Nephron progenitor cell (in vitro differentiated cells): ENCODE measurements around the gene PCSK9.
"Not testable (repeated sequence)": the region's sequence is repeated elsewhere in the genome, so short reads cannot be mapped to it uniquely, and the experiment has no call there.

Experiments
- DNase-seq: peaks from one replicate; pipeline ENCODE4 v3.0.0; 2021
- H3K27ac Mint-ChIP-seq: 2 replicates; pipeline ENCODE4 v1.8.0; 2021; ENCODE audit warnings: mild to moderate bottlenecking, moderate library complexity, mixed read lengths
- H3K27me3 Mint-ChIP-seq: 2 replicates; pipeline ENCODE4 v1.8.0; 2021; ENCODE audit warnings: mild to moderate bottlenecking, low read depth, mixed read lengths; ENCODE audit not compliant: poor library complexity
- H3K36me3 Mint-ChIP-seq: 2 replicates; pipeline ENCODE4 v1.8.0; 2021; ENCODE audit warnings: low read depth, mixed read lengths
- H3K4me1 Mint-ChIP-seq: 2 replicates; pipeline ENCODE4 v1.8.0; 2021; ENCODE audit warnings: mixed read lengths
- H3K4me3 Mint-ChIP-seq: 2 replicates; pipeline ENCODE4 v1.8.0; 2021; ENCODE audit warnings: mild to moderate bottlenecking, moderate library complexity, mixed read lengths
- H3K9me3 Mint-ChIP-seq: 2 replicates; pipeline ENCODE4 v1.8.0; 2021; ENCODE audit warnings: mild to moderate bottlenecking, moderate library complexity, mixed read lengths
- TF ChIP-seq, protein P1 (sequence below): fragments of 200-600 bp; sonication (generic); IDR thresholded peaks from 2 replicates; pipeline ENCODE4 v1.5.0; 2021; ENCODE audit warnings: antibody characterized with exemption

The PCSK9 gene

DNA sequence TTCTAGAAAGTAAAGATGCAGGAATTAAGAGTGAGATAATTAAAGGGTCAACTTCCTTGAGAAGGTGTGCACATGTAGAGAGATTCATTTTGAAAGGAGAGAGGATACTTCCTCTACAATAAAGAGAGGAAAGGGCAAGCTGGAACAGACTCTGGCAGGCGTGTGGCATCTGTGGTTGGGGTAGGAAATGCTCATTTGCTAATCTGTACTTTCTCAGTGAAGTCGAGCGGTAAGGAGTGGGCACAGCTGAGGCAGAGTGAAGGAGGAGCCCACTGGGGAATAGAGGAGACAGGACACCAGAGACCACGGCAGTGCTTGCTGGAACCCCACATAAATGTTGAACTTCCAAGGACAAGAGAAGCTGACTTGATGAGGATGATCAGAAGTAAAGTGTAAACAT lies 49.1 kb downstream of the PCSK9 start:
- Mint-ChIP-seq H3K4me3 (no peak overlapping the region), H3K27ac (peak overlapping the region; percentile 91), H3K36me3 (peaks cover 67% of the 10 kb centered on the region), H3K9me3 (no peaks in the 10 kb centered on the region), H3K4me1 (peaks cover 12% of the 10 kb centered on the region), H3K27me3 (no peaks in the 10 kb centered on the region)
- DNase-seq: no peak
- TF ChIP-seq, protein P1, sequence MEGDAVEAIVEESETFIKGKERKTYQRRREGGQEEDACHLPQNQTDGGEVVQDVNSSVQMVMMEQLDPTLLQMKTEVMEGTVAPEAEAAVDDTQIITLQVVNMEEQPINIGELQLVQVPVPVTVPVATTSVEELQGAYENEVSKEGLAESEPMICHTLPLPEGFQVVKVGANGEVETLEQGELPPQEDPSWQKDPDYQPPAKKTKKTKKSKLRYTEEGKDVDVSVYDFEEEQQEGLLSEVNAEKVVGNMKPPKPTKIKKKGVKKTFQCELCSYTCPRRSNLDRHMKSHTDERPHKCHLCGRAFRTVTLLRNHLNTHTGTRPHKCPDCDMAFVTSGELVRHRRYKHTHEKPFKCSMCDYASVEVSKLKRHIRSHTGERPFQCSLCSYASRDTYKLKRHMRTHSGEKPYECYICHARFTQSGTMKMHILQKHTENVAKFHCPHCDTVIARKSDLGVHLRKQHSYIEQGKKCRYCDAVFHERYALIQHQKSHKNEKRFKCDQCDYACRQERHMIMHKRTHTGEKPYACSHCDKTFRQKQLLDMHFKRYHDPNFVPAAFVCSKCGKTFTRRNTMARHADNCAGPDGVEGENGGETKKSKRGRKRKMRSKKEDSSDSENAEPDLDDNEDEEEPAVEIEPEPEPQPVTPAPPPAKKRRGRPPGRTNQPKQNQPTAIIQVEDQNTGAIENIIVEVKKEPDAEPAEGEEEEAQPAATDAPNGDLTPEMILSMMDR: no peak

DNA sequence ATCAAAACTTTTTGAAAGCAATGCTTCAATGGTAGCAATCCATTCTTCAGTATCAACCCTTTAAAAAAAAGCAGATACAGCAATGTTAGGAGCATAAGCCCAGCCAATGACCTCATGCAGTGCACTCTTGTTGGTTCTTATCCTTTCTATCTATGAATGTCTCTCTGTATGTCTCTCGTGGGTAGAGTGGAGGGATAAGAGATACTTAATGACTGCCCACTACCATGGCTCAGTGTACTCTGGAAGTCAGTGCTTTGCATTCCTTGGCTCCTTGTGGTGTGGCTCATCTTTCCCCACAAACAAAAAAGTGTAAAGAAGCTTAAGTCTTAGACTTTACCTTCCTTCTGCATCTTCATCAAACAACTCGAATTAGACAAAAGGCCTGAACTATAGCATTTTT lies 50.3 kb downstream of the PCSK9 start:
- Mint-ChIP-seq H3K9me3 (no peaks in the 10 kb centered on the region), H3K27me3 (no peaks in the 10 kb centered on the region), H3K4me3 (no peak overlapping the region), H3K4me1 (peaks cover 12% of the 10 kb centered on the region), H3K27ac (peak overlapping the region; percentile 55), H3K36me3 (peaks cover 61% of the 10 kb centered on the region)
- no peak for DNase-seq
- TF ChIP-seq, protein P1: no peak

DNA sequence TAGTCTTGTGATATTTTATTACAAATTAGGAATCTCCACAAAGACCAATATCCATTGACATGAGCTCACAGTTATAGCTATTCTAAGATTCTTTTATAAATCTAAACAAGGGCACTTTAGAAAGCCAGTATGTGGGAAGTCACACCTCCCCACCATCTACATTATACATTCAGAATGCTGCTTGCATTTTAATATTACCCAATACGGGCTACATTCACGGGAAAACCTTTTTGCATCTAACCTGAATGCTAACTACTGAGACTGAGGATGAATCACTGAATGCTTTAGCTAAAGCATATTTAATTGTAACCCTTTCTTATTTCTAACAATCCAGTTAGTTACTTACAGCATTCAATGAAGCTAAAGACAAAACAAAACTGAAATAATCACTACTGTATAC lies 53.1 kb downstream of the PCSK9 start:
- peaks cover 12% of the 10 kb centered on the region for H3K4me1 Mint-ChIP-seq
- no peak overlapping the region for H3K27ac Mint-ChIP-seq
- H3K9me3 Mint-ChIP-seq: no peaks in the 10 kb centered on the region
- H3K27me3 Mint-ChIP-seq: no peaks in the 10 kb centered on the region
- DNase-seq: no peak
- no peak overlapping the region for H3K4me3 Mint-ChIP-seq
- peaks cover 75% of the 10 kb centered on the region for H3K36me3 Mint-ChIP-seq
- TF ChIP-seq, protein P1: no peak

DNA sequence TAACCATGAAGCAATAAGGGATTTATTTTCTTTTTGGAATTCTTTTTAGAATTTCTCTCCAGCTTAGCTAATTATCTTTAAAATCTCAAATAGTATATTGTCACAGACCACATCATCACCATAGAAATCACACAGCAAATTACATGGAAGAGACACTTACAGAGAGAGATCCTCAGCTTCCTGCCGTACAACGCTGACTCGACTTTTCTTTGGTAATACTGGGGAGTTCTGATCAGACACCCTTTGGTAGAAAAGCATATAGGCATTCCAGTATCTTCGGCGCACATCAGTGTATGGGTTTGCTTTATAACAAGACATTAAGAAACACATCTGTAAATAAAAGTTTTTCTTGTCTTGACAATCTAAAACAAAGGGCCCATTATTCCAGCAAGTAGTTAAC lies 55.7 kb downstream of the PCSK9 start:
- Mint-ChIP-seq H3K27me3 (no peaks in the 10 kb centered on the region), H3K36me3 (peaks cover 78% of the 10 kb centered on the region), H3K9me3 (no peaks in the 10 kb centered on the region), H3K4me1 (no peaks in the 10 kb centered on the region), H3K27ac (peak overlapping the region; percentile 5), H3K4me3 (no peak overlapping the region)
- DNase-seq: no peak
- TF ChIP-seq, protein P1: no peak

DNA sequence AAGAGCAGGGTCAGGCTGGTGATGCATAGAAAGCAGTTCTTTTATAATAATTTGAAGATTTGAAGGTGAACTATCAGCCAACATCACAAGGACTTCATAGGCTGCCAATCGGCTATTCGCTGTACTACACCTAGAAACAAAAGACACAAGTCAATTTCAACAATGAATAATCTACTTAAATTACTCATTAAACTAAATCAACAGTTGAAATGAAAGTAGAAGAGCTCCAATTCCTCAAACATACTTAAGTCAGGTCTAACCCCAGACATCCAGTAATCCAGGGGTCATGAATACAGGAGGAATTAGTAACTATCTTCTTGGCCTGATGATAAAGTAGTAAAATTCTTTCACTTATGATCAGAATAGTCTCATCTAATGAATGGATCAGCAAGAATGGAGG lies 64.5 kb downstream of the PCSK9 start:
- H3K27ac Mint-ChIP-seq: no peak overlapping the region
- H3K27me3 Mint-ChIP-seq: peaks cover 2% of the 10 kb centered on the region
- no peak for DNase-seq
- H3K9me3 Mint-ChIP-seq: no peaks in the 10 kb centered on the region
- no peaks in the 10 kb centered on the region for H3K4me1 Mint-ChIP-seq
- peaks cover 64% of the 10 kb centered on the region for H3K36me3 Mint-ChIP-seq
- TF ChIP-seq, protein P1: no peak
- H3K4me3 Mint-ChIP-seq: no peak overlapping the region

DNA sequence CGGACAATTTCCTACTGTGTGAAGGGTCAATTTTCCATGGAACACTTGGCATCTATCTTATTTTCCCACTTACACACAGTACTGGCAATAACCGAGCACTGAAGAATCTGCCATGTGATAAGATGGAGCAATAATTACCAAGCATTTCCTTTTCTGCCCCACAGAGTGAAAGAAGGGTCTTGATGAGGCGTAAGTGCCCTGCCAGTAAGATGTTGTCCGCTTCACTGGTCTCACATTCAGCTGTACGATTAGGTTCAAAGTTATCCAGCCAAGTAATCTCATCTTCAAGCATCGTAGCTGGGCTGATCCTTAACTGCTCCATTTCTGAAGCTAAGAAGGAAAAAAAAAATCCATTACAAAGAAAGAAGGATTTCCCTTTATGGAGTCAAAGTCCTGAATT lies 67.8 kb downstream of the PCSK9 start:
- DNase-seq: no peak
- no peak overlapping the region for H3K4me3 Mint-ChIP-seq
- TF ChIP-seq, protein P1: no peak
- no peaks in the 10 kb centered on the region for H3K27me3 Mint-ChIP-seq
- H3K27ac Mint-ChIP-seq: no peak overlapping the region
- peaks cover 75% of the 10 kb centered on the region for H3K36me3 Mint-ChIP-seq
- no peaks in the 10 kb centered on the region for H3K4me1 Mint-ChIP-seq
- peaks cover 5% of the 10 kb centered on the region for H3K9me3 Mint-ChIP-seq

DNA sequence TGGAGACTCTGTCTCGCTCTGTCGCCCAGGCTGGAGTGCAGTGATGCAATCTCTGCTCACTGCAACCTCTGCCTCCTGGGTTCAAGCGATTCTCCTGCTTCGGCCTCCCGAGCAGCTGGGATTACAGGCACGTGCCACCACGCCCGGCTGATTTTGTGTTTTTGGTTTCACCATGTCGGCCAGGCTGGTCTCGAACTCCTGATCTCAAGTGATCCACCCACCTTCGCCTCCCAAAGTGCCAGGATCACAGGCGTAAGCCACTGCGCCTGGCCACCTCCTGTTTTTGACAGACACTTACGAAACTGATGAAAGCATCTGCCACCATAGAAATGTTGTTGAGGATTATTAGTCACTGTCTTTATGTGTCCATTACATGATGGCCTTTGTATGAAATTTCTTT lies 69.7 kb downstream of the PCSK9 start:
- not testable (repeated sequence) for H3K4me1 Mint-ChIP-seq, H3K27me3 Mint-ChIP-seq, DNase-seq, H3K4me3 Mint-ChIP-seq
- Mint-ChIP-seq H3K9me3 (peaks cover 24% of the 10 kb centered on the region), H3K27ac (peak overlapping the region; percentile 80), H3K36me3 (peaks cover 85% of the 10 kb centered on the region)
